PC-9 (cell line): ENCODE data around the gene SLC1A7. TPM values are rescaled to one million over a fixed set of nuclear protein-coding genes. Genes with fewer than 3 reads are reported as not detected.

Source experiments
- BruUV-seq: library from RNA; stranded (reverse); fragments of 400-500 nt; replicated peaks from 2 replicates; lab custom pipeline; 2021; lab: Mats Ljungman, UMichigan
- CTCF ChIA-PET: fragments of 300-600 bp; sonication (Branson Sonifier 250); formaldehyde crosslinking; loops from one replicate; lab custom pipeline; 2022; ENCODE audit warnings: antibody characterized with exemption; lab: Charles Lee
- POLR2A ChIA-PET: fragments of 300-600 bp; sonication (Branson Sonifier 250); formaldehyde crosslinking; loops from one replicate; lab custom pipeline; 2022; ENCODE audit warnings: antibody characterized with exemption; ENCODE audit not compliant: unreplicated experiment; lab: Charles Lee
- DNase-seq, 2 experiments: peaks; one replicate each; pipeline versions ENCODE4 v3.0.0 to v3.0.0-alpha.2; 2015 to 2022; ENCODE audit warnings: mixed read lengths in 1 of 2
- H2AFZ ChIP-seq: fragments of 200-600 bp; sonication (generic); 2 replicates; pipeline ENCODE4 v1.8.1; 2017; ENCODE audit warnings: antibody characterized with exemption
- H3F3A ChIP-seq: fragments of 200-600 bp; sonication (generic); 2 replicates; pipeline ENCODE4 v1.8.1; 2017; ENCODE audit warnings: antibody characterized with exemption, mild to moderate bottlenecking, low read depth; ENCODE audit not compliant: insufficient read depth
- H3K27ac ChIP-seq: fragments of 200-600 bp; sonication (generic); 2 replicates; pipeline ENCODE4 v1.6.1; 2016; ENCODE audit warnings: mixed run types
- H3K27me3 ChIP-seq: fragments of 200-600 bp; sonication (generic); 2 replicates; pipeline ENCODE4 v1.6.1; 2016; ENCODE audit warnings: low read depth, mixed run types; ENCODE audit not compliant: insufficient read depth
- H3K36me3 ChIP-seq: fragments of 200-600 bp; sonication (generic); 2 replicates; pipeline ENCODE4 v1.6.1; 2016; ENCODE audit warnings: low read depth, mixed run types
- H3K4me1 ChIP-seq: fragments of 200-600 bp; sonication (generic); replicated peaks from 2 replicates; pipeline ENCODE4 v1.6.1; 2016; ENCODE audit warnings: mixed run types; ENCODE audit not compliant: insufficient read depth
- H3K4me2 ChIP-seq: fragments of 200-600 bp; sonication (generic); 2 replicates; pipeline ENCODE4 v1.6.1; 2017; ENCODE audit warnings: mixed run types
- H3K4me3 ChIP-seq: fragments of 200-600 bp; sonication (generic); 2 replicates; pipeline ENCODE4 v1.6.1; 2016; ENCODE audit warnings: mixed run types
- H3K79me2 ChIP-seq: fragments of 200-600 bp; sonication (generic); 2 replicates; pipeline ENCODE4 v1.6.1; 2017; ENCODE audit warnings: low read depth, mixed run types
- H3K9me2 ChIP-seq: fragments of 200-600 bp; sonication (generic); 2 replicates; pipeline ENCODE4 v1.8.1; 2017; ENCODE audit warnings: mild to moderate bottlenecking; ENCODE audit not compliant: insufficient read depth
- H3K9me3 ChIP-seq: fragments of 200-600 bp; sonication (generic); 2 replicates; pipeline ENCODE4 v1.8.1; 2016; ENCODE audit warnings: low read depth; ENCODE audit not compliant: insufficient read depth
- H4K20me1 ChIP-seq: fragments of 200-600 bp; sonication (generic); 2 replicates; pipeline ENCODE4 v1.8.1; 2017; ENCODE audit not compliant: insufficient read depth
- CTCF ChIP-seq: fragments of 200-600 bp; sonication (generic); conservative IDR thresholded peaks from 2 replicates; pipeline ENCODE4 v1.6.1; 2017; ENCODE audit warnings: mixed run types, antibody characterized with exemption, mild to moderate bottlenecking, moderate library complexity
- EZH2 ChIP-seq: fragments of 200-600 bp; sonication (generic); IDR thresholded peaks from 2 replicates; pipeline ENCODE4 v1.8.0; 2017; ENCODE audit warnings: antibody characterized with exemption, low read depth
- intact Hi-C: fragments of 100-400 bp; cut with micrococcal nuclease; formaldehyde crosslinking; loops from one replicate; pipeline ENCODE4 v1.10.0; 2022; ENCODE audit not compliant: unreplicated experiment
- total RNA-seq: library from RNA; stranded (reverse); gene quantifications from 2 replicates; pipeline ENCODE4 v1.2.3, GENCODE V29; 2021

Gene SLC1A7
- total RNA-seq, 1 experiment from 2014 or later, result not detected

GRCh38 chr1:53114090-53114489 is 28.3 kb downstream of the SLC1A7 start:
- no peaks in the 10 kb centered on the region for H3K79me2 ChIP-seq
- H3F3A ChIP-seq, result peaks cover 10% of the 10 kb centered on the region; the same call in 1 of the 2 replicates
- no peak overlapping the region for H3K4me2 ChIP-seq
- H4K20me1 ChIP-seq, result no peaks in the 10 kb centered on the region
- no peaks in the 10 kb centered on the region for H3K36me3 ChIP-seq
- BruUV-seq, result no TSS peak
- DNase-seq, result no peak
- TF ChIP-seq CTCF, result no peak
- no peak for TF ChIP-seq EZH2
- no peaks in the 10 kb centered on the region for H3K9me2 ChIP-seq
- H3K9me3 ChIP-seq, result no peaks in the 10 kb centered on the region
- intact Hi-C loops, result no loop called here
- no peak overlapping the region for H2AFZ ChIP-seq
- H3K4me3 ChIP-seq, result no peak overlapping the region
- POLR2A ChIA-PET, result no interaction called here
- CTCF ChIA-PET, result no interaction called here
- H3K27ac ChIP-seq, result no peak overlapping the region
- H3K4me1 ChIP-seq, result peaks cover 37% of the 10 kb centered on the region
- H3K27me3 ChIP-seq, result no peaks in the 10 kb centered on the region

GRCh38 chr1:53112861-53113260 is 29.6 kb downstream of the SLC1A7 start:
- intact Hi-C loops, result no loop called here
- Histone ChIP-seq H3K36me3 (no peaks in the 10 kb centered on the region), H3F3A (peaks cover 15% of the 10 kb centered on the region; the same call in 1 of the 2 replicates), H2AFZ (no peak overlapping the region), H3K27ac (no peak overlapping the region), H3K27me3 (no peaks in the 10 kb centered on the region), H3K4me1 (peaks cover 43% of the 10 kb centered on the region), H4K20me1 (no peaks in the 10 kb centered on the region), H3K9me2 (no peaks in the 10 kb centered on the region), H3K9me3 (no peaks in the 10 kb centered on the region), H3K79me2 (no peaks in the 10 kb centered on the region), H3K4me3 (no peak overlapping the region), H3K4me2 (no peak overlapping the region)
- no peak for TF ChIP-seq CTCF
- TF ChIP-seq EZH2, result no peak
- ChIA-PET POLR2A (interaction anchor here (0.6 kb wide), 1 partner anchor 33 kb away, joined by 4 read pairs; no protein-coding TSS in a partner anchor), CTCF (no interaction called here)
- no TSS peak for BruUV-seq
- DNase-seq, result no peak

GRCh38 chr1:53112271-53112774 is 30.1 kb downstream of the SLC1A7 start:
- Histone ChIP-seq H3K79me2 (no peaks in the 10 kb centered on the region), H3K4me1 (peaks cover 48% of the 10 kb centered on the region), H3K9me3 (no peaks in the 10 kb centered on the region), H3K4me2 (no peak overlapping the region), H2AFZ (no peak overlapping the region), H3K4me3 (no peak overlapping the region), H4K20me1 (no peaks in the 10 kb centered on the region), H3K9me2 (no peaks in the 10 kb centered on the region), H3F3A (peaks cover 20% of the 10 kb centered on the region), H3K36me3 (no peaks in the 10 kb centered on the region), H3K27me3 (no peaks in the 10 kb centered on the region), H3K27ac (no peak overlapping the region)
- DNase-seq, result peak in 1 of 2 experiments; percentile 76
- BruUV-seq, result no TSS peak
- TF ChIP-seq EZH2, result no peak
- TF ChIP-seq CTCF, result no peak
- POLR2A ChIA-PET, result interaction anchor here (0.6 kb wide), 1 partner anchor 34 kb away, joined by 4 read pairs; no protein-coding TSS in a partner anchor
- intact Hi-C loops, result no loop called here
- CTCF ChIA-PET, result interaction anchor here (0.5 kb wide), 1 partner anchor 98 kb away, joined by 8 read pairs; no protein-coding TSS in a partner anchor
